Right lobe of liver (tissue), 4 donors: ENCODE results near the gene MTMR10.

Experiments used
- CTCF ChIP-seq, 4 donors: fragments of 200-600 bp in 3 of 4; fragments of 450-650 bp in 1 of 4; IDR thresholded peaks; one replicate each; pipeline versions ENCODE4 v1.5.1 to v1.8.0; 2016 to 2022; ENCODE audit warnings: antibody characterized with exemption in 4 of 4, mild to moderate bottlenecking in 2 of 4
- POLR2A ChIP-seq: fragments of 450-650 bp; IDR thresholded peaks from one replicate; pipeline ENCODE4 v1.6.1; 2017; ENCODE audit warnings: antibody characterized with exemption, mild to moderate bottlenecking
- donor health status: DM: no; HTN: no; CAD: no.
- donor health status: DM: no; HTN: no; CAD: no.
- donor health status: DM: no; HTN: yes; CAD: no.

- TF ChIP-seq CTCF (IDR thresholded peaks at IDR 0.05), result no peak
- TF ChIP-seq POLR2A, result no peak
Observed at GRCh38 chr15:30999729-31000128, 8.3 kb upstream of the MTMR10 start.
